Epithelial cell of esophagus (primary cell): ENCODE measurements around the gene ENOX1.

Experiments used
- DNase-seq: peaks from one replicate; pipeline ENCODE4 v3.0.0; 2010; ENCODE audit warnings: low read depth
- H3K4me3 ChIP-seq: 2 replicates; pipeline ENCODE4 v1.5.1; 2011; ENCODE audit warnings: mild to moderate bottlenecking, low read length, control low read depth
- TF ChIP-seq, protein P1 (sequence below): IDR thresholded peaks from 2 replicates; pipeline ENCODE4 v1.5.1; 2011; ENCODE audit warnings: low read depth, mild to moderate bottlenecking, low read length, control low read depth, inconsistent platforms; ENCODE audit not compliant: insufficient read depth; ENCODE audit errors: missing control alignments

ENOX1 gene

DNA sequence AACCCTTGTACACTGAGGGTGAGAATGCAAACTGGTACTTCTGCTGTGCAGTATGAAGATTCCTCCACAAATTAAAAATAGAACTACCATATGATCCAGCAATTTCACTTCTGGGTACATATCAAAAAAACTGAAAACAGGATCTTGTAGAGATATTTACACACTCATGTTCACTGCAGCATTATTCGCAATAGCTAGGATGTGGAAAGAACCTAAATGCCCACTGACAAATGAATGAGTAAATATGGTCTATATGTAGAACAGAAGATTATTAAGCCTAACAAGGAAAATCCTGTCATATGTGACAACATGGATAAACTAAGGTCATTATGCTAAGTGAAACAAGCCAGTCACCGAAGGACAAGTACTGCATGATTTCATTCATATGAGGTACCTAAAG is 304.7 kb downstream of the ENOX1 start:
- TF ChIP-seq, protein P1, sequence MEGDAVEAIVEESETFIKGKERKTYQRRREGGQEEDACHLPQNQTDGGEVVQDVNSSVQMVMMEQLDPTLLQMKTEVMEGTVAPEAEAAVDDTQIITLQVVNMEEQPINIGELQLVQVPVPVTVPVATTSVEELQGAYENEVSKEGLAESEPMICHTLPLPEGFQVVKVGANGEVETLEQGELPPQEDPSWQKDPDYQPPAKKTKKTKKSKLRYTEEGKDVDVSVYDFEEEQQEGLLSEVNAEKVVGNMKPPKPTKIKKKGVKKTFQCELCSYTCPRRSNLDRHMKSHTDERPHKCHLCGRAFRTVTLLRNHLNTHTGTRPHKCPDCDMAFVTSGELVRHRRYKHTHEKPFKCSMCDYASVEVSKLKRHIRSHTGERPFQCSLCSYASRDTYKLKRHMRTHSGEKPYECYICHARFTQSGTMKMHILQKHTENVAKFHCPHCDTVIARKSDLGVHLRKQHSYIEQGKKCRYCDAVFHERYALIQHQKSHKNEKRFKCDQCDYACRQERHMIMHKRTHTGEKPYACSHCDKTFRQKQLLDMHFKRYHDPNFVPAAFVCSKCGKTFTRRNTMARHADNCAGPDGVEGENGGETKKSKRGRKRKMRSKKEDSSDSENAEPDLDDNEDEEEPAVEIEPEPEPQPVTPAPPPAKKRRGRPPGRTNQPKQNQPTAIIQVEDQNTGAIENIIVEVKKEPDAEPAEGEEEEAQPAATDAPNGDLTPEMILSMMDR, result no peak
- DNase-seq, result no peak
- no peak overlapping the region for H3K4me3 ChIP-seq

DNA sequence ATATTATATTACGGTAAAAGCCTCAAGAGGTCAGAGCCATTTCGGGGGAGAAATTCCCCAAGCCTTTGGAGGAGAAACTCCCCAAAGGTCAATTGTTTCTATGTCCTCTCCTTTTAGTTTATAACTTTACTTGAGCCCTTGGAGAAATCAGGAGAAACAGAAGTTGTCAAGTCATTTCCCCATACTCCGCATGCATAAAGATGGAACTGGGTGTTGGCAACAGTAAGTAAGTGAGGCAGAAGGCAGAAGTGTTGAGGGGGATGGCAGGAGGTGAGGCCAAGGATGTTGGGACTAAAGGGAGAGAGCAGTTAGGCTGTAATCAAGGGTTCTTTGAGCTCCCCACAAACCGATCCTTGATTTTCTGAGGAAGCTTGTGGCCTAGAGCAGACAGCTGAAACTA is 307.9 kb downstream of the ENOX1 start:
- no peak for DNase-seq
- TF ChIP-seq, protein P1, result no peak
- H3K4me3 ChIP-seq, result no peak overlapping the region

DNA sequence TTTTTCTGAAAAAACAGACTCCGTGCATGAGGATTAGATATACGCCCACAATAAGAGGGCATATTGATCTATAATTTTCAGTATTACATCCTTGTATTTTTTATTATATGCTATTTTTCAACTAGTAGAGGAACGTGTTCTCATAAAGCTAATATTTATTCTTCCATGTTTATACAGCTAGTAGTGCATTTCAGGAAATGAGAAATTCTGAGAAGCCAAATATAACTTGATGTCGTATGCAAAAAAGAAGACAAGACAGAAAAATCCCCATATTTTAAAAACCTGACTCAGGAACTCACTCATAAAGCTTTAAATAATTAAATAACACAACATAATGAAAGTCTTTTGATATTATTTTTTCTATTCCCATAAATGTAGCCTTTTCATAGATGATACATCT is 308.6 kb downstream of the ENOX1 start:
- no peak for DNase-seq
- TF ChIP-seq, protein P1, result no peak
- no peak overlapping the region for H3K4me3 ChIP-seq

DNA sequence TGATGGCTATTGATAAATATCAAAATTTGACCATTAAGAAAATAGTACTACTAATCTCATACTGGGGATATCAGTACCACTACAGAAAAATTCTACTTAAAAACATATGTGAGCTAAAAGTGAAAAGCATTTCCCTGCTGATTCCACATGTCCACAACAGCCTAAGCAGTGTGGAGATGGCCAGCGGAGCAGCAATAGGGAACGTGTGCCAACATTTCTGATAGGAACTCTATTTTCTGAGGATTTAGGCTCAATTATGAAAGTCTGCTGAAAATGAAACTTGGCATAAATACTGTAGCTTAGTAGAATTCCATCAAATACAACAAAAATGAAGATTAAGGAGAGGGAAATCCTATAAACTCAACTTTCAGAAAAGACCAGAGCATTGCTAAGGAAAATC is 311.6 kb downstream of the ENOX1 start:
- no peak overlapping the region for H3K4me3 ChIP-seq
- no peak for DNase-seq
- TF ChIP-seq, protein P1, result no peak

DNA sequence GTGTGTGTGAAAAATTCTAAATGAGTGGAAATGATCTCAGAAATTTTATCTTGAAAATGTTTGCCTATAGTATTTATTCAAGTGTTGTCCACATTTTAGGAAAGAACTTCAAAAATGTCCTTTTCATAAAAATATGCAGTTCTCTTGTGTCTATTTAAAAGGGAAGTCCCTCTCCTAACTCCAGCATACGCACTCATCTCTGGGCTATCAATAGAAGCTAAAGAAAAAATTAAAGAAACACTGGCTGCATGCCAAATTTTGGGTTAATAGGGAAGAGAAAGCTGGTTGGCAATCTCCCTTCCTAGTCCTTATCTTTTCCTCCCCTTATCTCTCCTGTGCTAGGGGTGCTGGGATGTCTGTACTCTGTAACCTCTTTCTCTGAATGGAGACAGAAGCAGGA is 313.3 kb downstream of the ENOX1 start:
- H3K4me3 ChIP-seq, result no peak overlapping the region
- no peak for DNase-seq
- TF ChIP-seq, protein P1, result no peak

DNA sequence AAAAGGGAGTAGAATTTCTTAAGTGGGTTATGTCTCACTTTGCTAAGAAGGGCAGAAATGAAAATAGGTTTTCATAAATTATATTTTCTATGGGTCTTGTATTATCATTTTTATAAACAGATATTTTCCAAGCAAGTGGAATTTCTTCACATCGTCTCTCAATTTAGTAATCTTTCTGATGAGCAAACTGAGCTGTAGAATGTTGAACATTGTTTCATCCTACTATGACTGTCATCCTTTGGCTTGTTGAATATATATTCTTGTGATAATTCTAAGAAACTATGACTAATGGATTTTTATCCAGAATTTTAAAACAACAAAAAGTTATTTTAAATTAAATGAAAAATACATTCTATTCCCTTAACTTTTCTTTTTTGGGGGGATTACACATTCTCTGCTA is 313.8 kb downstream of the ENOX1 start:
- DNase-seq, result no peak

DNA sequence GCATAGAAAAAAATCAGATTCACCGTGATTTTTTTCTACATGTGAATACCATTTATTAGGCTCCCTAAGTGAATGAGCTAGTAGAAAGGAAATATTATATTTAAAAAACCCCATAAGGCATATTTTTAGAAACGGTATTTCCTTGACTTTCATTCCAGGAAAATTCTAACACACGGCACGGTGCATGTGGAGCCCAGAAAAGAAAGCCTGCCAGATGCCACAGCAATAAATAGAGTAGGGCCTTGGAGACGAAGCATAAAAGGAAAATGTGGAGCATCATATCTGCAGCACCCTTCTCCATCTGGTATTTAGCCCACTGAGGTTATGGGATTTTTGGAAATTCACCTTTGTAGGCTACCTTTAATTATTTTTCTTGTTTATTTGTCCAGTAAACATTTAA is 314.4 kb downstream of the ENOX1 start:
- no peak overlapping the region for H3K4me3 ChIP-seq
- TF ChIP-seq, protein P1, result no peak
- no peak for DNase-seq

More for the DNA sequence above, 313.8 kb downstream of the ENOX1 start:
- no peak overlapping the region for H3K4me3 ChIP-seq
- TF ChIP-seq, protein P1, result no peak
